Naive thymus-derived CD4-positive, alpha-beta T cell (primary cell): Measurements from ENCODE around the gene BHLHA15. TPM values are rescaled to one million over a fixed set of nuclear protein-coding genes. Genes with fewer than 3 reads are reported as not detected.

Experiments
- ATAC-seq: fragments of 150-1000 bp; cut with Tn5 transposase; 2 replicates; pipeline ENCODE4 v1.10.0; 2021; ENCODE audit warnings: mild to moderate bottlenecking, moderate library complexity
- CTCF ChIA-PET: fragments of 350-600 bp; sonication (Branson Sonifier 250); formaldehyde crosslinking; loops from one replicate; lab custom pipeline; 2021; ENCODE audit warnings: antibody characterized with exemption; lab: Charles Lee
- POLR2A ChIA-PET: fragments of 350-600 bp; sonication (Branson Sonifier 250); formaldehyde crosslinking; loops from one replicate; lab custom pipeline; 2021; ENCODE audit warnings: antibody characterized with exemption, inconsistent platforms; lab: Charles Lee
- DNase-seq, 9 donors: peaks; one replicate each; pipeline versions ENCODE4 v3.0.0 to v3.0.0-alpha.2; 2020 to 2022; ENCODE audit warnings: mixed read lengths in 1 of 9
- H3K27ac ChIP-seq: one replicate; pipeline ENCODE4 v1.7.0; 2013; ENCODE audit warnings: mild to moderate bottlenecking, low read depth, low read length, moderate library complexity
- H3K27me3 ChIP-seq, 2 donors: one replicate each; pipeline ENCODE4 v1.7.0; 2013; ENCODE audit warnings: low read length in 2 of 2, mild to moderate bottlenecking in 2 of 2, moderate library complexity in 2 of 2; ENCODE audit not compliant: control insufficient read depth in 2 of 2, insufficient read depth in 2 of 2
- H3K36me3 ChIP-seq, 3 experiments: 1 replicate in 2 of 3; 2 replicates in 1 of 3; pipeline ENCODE4 v1.7.0; 2013; ENCODE audit warnings: low read length in 3 of 3, mild to moderate bottlenecking in 3 of 3, moderate library complexity in 1 of 3; ENCODE audit not compliant: insufficient read depth in 3 of 3, control insufficient read depth in 2 of 3
- H3K4me1 ChIP-seq, 2 donors: one replicate each; pipeline ENCODE4 v1.7.0; 2013; ENCODE audit warnings: low read length in 2 of 2, mild to moderate bottlenecking in 2 of 2, moderate library complexity in 1 of 2; ENCODE audit not compliant: control insufficient read depth in 2 of 2, insufficient read depth in 2 of 2
- H3K4me3 ChIP-seq: 2 replicates; pipeline ENCODE4 v1.7.0; 2013; ENCODE audit warnings: mild to moderate bottlenecking, low read length
- H3K9me3 ChIP-seq, 3 experiments: 1 replicate in 2 of 3; 2 replicates in 1 of 3; pipeline ENCODE4 v1.7.0; 2013; ENCODE audit warnings: low read length in 3 of 3; ENCODE audit not compliant: control insufficient read depth in 2 of 3
- H3K27ac Mint-ChIP-seq, 9 donors: one replicate each; pipeline ENCODE4 v1.8.0; 2020 to 2022; ENCODE audit warnings: mixed read lengths in 9 of 9, mild to moderate bottlenecking in 8 of 9, moderate library complexity in 5 of 9, inconsistent platforms in 2 of 9
- H3K27me3 Mint-ChIP-seq, 5 donors: one replicate each; pipeline ENCODE4 v1.8.0; 2021 to 2022; ENCODE audit warnings: mixed read lengths in 5 of 5, mild to moderate bottlenecking in 1 of 5
- H3K36me3 Mint-ChIP-seq, 5 donors: one replicate each; pipeline ENCODE4 v1.8.0; 2020 to 2022; ENCODE audit warnings: mixed read lengths in 5 of 5, mild to moderate bottlenecking in 3 of 5, inconsistent platforms in 1 of 5
- H3K4me1 Mint-ChIP-seq, 7 donors: one replicate each; pipeline ENCODE4 v1.8.0; 2020 to 2022; ENCODE audit warnings: mixed read lengths in 7 of 7, mild to moderate bottlenecking in 3 of 7, inconsistent platforms in 1 of 7
- H3K4me3 Mint-ChIP-seq, 10 donors: one replicate each; pipeline ENCODE4 v1.8.0; 2020 to 2022; ENCODE audit warnings: mild to moderate bottlenecking in 10 of 10, mixed read lengths in 10 of 10, moderate library complexity in 6 of 10, inconsistent platforms in 2 of 10
- H3K9me3 Mint-ChIP-seq, 11 donors: one replicate each; pipeline ENCODE4 v1.8.0; 2020 to 2022; ENCODE audit warnings: mixed read lengths in 11 of 11, mild to moderate bottlenecking in 4 of 11, inconsistent platforms in 1 of 11, moderate library complexity in 1 of 11
- intact Hi-C, 2 donors: fragments of 100-400 bp; cut with micrococcal nuclease; formaldehyde crosslinking; loops; one replicate each; pipeline ENCODE4 v1.15.1; 2023
- polyA plus RNA-seq, 2 donors: library from polyadenylated mRNA; unstranded; fragments of 300-500 nt; fragmentation: Illumina TruSeq; gene quantifications; one replicate each; pipeline ENCODE4 v1.2.3, GENCODE V29; 2021
- total RNA-seq, 6 experiments: library from RNA in 5 of 6; stranded (reverse) in 5 of 6; gene quantifications; 1 replicate in 5 of 6; 2 replicates in 1 of 6; pipeline ENCODE4 v1.2.3 and lab custom pipeline; 2021 to 2026

The BHLHA15 gene
- total and polyA plus RNA-seq, 7 experiments from 2014 or later = 0.39 to 0.80 TPM; not detected in 5

DNA sequence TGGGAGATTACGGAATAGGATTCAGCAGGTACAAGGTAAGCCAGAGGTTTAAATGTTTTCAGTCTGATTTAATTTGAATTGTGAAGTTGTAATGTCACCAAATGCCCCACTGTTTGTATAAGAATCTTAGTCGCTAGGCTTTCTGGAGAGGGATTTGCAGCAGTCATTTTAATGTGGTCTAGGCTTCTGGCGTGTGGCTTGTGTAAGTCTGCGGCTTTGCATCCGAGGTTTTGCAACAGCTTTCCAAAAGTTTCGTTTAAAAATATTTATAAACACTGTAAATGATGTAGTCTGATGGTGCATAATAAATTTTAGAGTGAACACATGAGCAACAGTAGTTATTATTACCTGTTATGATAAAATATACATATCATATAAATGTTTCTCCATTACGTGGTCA lies 26.1 kb upstream of the BHLHA15 start:
- DNase-seq (no peak), ATAC-seq (no peak)
- Mint-ChIP-seq H3K9me3 (peaks cover 0 to 2% (median 0%) of the 10 kb centered on the region in 11 donors), H3K27me3 (no peaks in the 10 kb centered on the region), H3K27ac (peak overlapping the region in 1 of 9 donors; percentile 26), H3K36me3 (peaks cover 13 to 54% (median 27%) of the 10 kb centered on the region in 5 donors), H3K4me1 (peaks cover 3 to 9% (median 6%) of the 10 kb centered on the region in 7 donors), H3K4me3 (no peak overlapping the region)
- no peaks in the 10 kb centered on the region for H3K27me3 ChIP-seq
- H3K9me3 ChIP-seq = no peaks in the 10 kb centered on the region
- no peaks in the 10 kb centered on the region for H3K4me1 ChIP-seq
- no peak overlapping the region for H3K27ac ChIP-seq
- POLR2A ChIA-PET = no interaction called here
- no peak overlapping the region for H3K4me3 ChIP-seq
- CTCF ChIA-PET = interaction anchor here (0.6 kb wide), 1 partner anchor 174 kb away, joined by 3 read pairs; no protein-coding TSS in a partner anchor
- intact Hi-C loops = no loop called here
- peaks cover 0 to 27% (median 8%) of the 10 kb centered on the region in 3 experiments for H3K36me3 ChIP-seq

GRCh38 chr7:98186452-98187137 lies 24.6 kb upstream of the BHLHA15 start:
- Mint-ChIP-seq H3K4me1 (peaks cover 0 to 12% (median 7%) of the 10 kb centered on the region in 7 donors), H3K4me3 (no peak overlapping the region), H3K27me3 (no peaks in the 10 kb centered on the region), H3K36me3 (peaks cover 14 to 54% (median 22%) of the 10 kb centered on the region in 5 donors), H3K9me3 (peaks cover 0 to 2% (median 0%) of the 10 kb centered on the region in 11 donors), H3K27ac (peak overlapping the region in 1 of 9 donors; percentile 2)
- H3K27ac ChIP-seq = no peak overlapping the region
- H3K27me3 ChIP-seq = no peaks in the 10 kb centered on the region
- ChIA-PET CTCF (no interaction called here), POLR2A (interaction anchor here (0.6 kb wide), 1 partner anchor 140 kb away, joined by 4 read pairs; no protein-coding TSS in a partner anchor)
- H3K36me3 ChIP-seq = peaks cover 0 to 34% (median 9%) of the 10 kb centered on the region in 3 experiments
- ATAC-seq (peak; percentile 55), DNase-seq (no peak)
- H3K9me3 ChIP-seq = no peaks in the 10 kb centered on the region
- H3K4me1 ChIP-seq = no peaks in the 10 kb centered on the region
- intact Hi-C loops = no loop called here
- H3K4me3 ChIP-seq = no peak overlapping the region

GRCh38 chr7:98187138-98187502 lies 24.1 kb upstream of the BHLHA15 start:
- Histone ChIP-seq H3K9me3 (no peaks in the 10 kb centered on the region), H3K4me1 (no peaks in the 10 kb centered on the region), H3K4me3 (no peak overlapping the region), H3K36me3 (peaks cover 1 to 40% (median 14%) of the 10 kb centered on the region in 3 experiments), H3K27ac (no peak overlapping the region), H3K27me3 (no peaks in the 10 kb centered on the region)
- ChIA-PET CTCF (no interaction called here), POLR2A (interaction anchor here (0.6 kb wide), 1 partner anchor 139 kb away, joined by 4 read pairs; no protein-coding TSS in a partner anchor)
- no peaks in the 10 kb centered on the region for H3K27me3 Mint-ChIP-seq
- H3K27ac Mint-ChIP-seq = no peak overlapping the region
- ATAC-seq (no peak), DNase-seq (no peak)
- H3K9me3 Mint-ChIP-seq = peaks cover 0 to 2% (median 0%) of the 10 kb centered on the region in 11 donors
- peaks cover 14 to 53% (median 22%) of the 10 kb centered on the region in 5 donors for H3K36me3 Mint-ChIP-seq
- peaks cover 0 to 12% (median 7%) of the 10 kb centered on the region in 7 donors for H3K4me1 Mint-ChIP-seq
- H3K4me3 Mint-ChIP-seq = no peak overlapping the region
- intact Hi-C loops = no loop called here

DNA sequence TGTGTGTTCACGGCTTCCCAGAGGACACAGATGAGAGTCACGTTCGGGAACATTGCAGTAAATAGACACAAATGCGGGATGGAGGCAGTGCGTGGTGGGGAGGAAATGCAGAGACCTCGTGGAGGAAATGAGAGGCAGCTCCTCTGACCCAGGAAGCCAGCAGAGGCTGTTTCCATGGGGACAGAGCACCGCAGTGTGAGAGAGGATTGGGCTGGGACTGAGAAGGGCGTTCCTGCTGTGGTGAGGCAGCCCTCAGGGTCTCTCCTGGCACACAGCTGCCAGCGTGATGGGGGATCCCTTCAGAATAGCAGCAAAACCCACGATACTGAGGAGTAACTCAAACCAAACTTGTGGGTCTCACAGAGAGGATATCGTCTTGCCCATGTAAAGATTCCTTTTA lies 21.7 kb upstream of the BHLHA15 start:
- peaks cover 0 to 12% (median 7%) of the 10 kb centered on the region in 7 donors for H3K4me1 Mint-ChIP-seq
- H3K36me3 Mint-ChIP-seq = peaks cover 13 to 62% (median 26%) of the 10 kb centered on the region in 5 donors
- no peak overlapping the region for H3K4me3 ChIP-seq
- H3K27ac ChIP-seq = no peak overlapping the region
- H3K9me3 ChIP-seq = no peaks in the 10 kb centered on the region
- ChIA-PET CTCF (no interaction called here), POLR2A (interaction anchor here (1.0 to 1.5 kb wide), 2 partner anchors 13 to 62 kb away, joined by 3 to 4 read pairs; no protein-coding TSS in a partner anchor)
- ATAC-seq (no peak), DNase-seq (no peak)
- H3K27me3 Mint-ChIP-seq = no peaks in the 10 kb centered on the region
- peaks cover 12 to 64% (median 32%) of the 10 kb centered on the region in 3 experiments for H3K36me3 ChIP-seq
- no peaks in the 10 kb centered on the region for H3K4me1 ChIP-seq
- no peaks in the 10 kb centered on the region for H3K27me3 ChIP-seq
- intact Hi-C loops = no loop called here
- peak overlapping the region in 6 of 9 donors; percentile 14 to 77 (median 40) for H3K27ac Mint-ChIP-seq
- no peak overlapping the region for H3K4me3 Mint-ChIP-seq
- peaks cover 0 to 2% (median 0%) of the 10 kb centered on the region in 11 donors for H3K9me3 Mint-ChIP-seq

GRCh38 chr7:98191668-98192431 lies 19.4 kb upstream of the BHLHA15 start:
- H3K4me1 ChIP-seq = no peaks in the 10 kb centered on the region
- H3K27me3 ChIP-seq = no peaks in the 10 kb centered on the region
- DNase-seq = no peak
- H3K9me3 ChIP-seq = no peaks in the 10 kb centered on the region
- Mint-ChIP-seq H3K9me3 (peaks cover 0 to 2% (median 0%) of the 10 kb centered on the region in 11 donors), H3K4me1 (peaks cover 6 to 17% (median 10%) of the 10 kb centered on the region in 7 donors), H3K4me3 (no peak overlapping the region), H3K27me3 (no peaks in the 10 kb centered on the region), H3K36me3 (peaks cover 17 to 64% (median 26%) of the 10 kb centered on the region in 5 donors), H3K27ac (no peak overlapping the region)
- no peak for ATAC-seq
- no peak overlapping the region for H3K27ac ChIP-seq
- ChIA-PET POLR2A (no interaction called here), CTCF (interaction anchor here (0.6 kb wide), 1 partner anchor 171 kb away, joined by 3 read pairs; no protein-coding TSS in a partner anchor)
- no peak overlapping the region for H3K4me3 ChIP-seq
- intact Hi-C loops = no loop called here
- H3K36me3 ChIP-seq = peaks cover 12 to 65% (median 32%) of the 10 kb centered on the region in 3 experiments

DNA sequence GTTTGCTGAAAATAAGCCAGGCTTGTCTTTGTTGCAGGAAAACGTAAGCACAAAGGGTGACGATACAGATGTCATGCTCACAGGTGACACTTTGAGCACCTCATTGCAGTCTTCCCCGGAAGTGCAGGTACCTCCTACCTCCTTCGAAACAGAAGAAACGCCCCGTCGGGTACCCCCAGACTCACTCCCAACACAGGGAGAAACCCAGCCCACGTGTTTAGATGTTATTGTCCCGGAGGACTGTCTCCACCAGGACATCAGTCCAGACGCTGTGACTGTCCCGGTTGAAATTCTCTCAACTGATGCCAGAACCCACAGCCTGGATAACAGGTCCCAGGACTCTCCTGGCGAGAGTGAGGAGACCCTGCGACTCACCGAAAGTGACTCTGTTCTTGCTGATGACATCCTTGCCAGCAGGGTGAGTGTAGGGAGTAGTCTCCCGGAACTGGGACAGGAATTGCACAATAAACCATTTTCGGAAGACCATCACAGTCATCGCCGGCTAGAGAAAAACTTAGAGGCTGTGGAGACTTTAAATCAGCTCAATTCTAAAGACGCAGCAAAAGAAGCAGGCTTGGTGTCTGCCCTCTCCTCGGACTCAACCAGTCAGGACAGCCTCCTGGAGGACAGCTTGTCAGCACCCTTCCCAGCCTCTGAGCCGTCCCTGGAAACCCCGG lies 18.3 kb upstream of the BHLHA15 start:
- H3K9me3 ChIP-seq = no peaks in the 10 kb centered on the region
- H3K4me3 ChIP-seq = no peak overlapping the region
- intact Hi-C loops = no loop called here
- no peaks in the 10 kb centered on the region for H3K4me1 ChIP-seq
- peaks cover 12 to 59% (median 27%) of the 10 kb centered on the region in 3 experiments for H3K36me3 ChIP-seq
- DNase-seq (no peak), ATAC-seq (no peak)
- CTCF ChIA-PET = no interaction called here
- Mint-ChIP-seq H3K9me3 (peaks cover 0 to 2% (median 0%) of the 10 kb centered on the region in 11 donors), H3K27me3 (no peaks in the 10 kb centered on the region), H3K4me3 (no peak overlapping the region), H3K36me3 (peaks cover 16 to 60% (median 25%) of the 10 kb centered on the region in 5 donors), H3K27ac (no peak overlapping the region), H3K4me1 (peaks cover 6 to 17% (median 12%) of the 10 kb centered on the region in 7 donors)
- no peaks in the 10 kb centered on the region for H3K27me3 ChIP-seq
- H3K27ac ChIP-seq = no peak overlapping the region
- POLR2A ChIA-PET = no interaction called here
